ENCODE measurements around the gene MAN2A1. TPM values are rescaled to one million over a fixed set of nuclear protein-coding genes. Genes with fewer than 3 reads are reported as not detected.

Gene MAN2A1
- total RNA-seq (ENCODE audit: unreplicated experiment): 83.6 TPM
- long read RNA-seq, full-length matches to known transcripts: 1 of 5 reads
- long read RNA-seq, partial matches to known transcripts: 3 of 5 reads
- long read RNA-seq, other reads (novel, unspliced or antisense): 1 of 5 reads

DNA sequence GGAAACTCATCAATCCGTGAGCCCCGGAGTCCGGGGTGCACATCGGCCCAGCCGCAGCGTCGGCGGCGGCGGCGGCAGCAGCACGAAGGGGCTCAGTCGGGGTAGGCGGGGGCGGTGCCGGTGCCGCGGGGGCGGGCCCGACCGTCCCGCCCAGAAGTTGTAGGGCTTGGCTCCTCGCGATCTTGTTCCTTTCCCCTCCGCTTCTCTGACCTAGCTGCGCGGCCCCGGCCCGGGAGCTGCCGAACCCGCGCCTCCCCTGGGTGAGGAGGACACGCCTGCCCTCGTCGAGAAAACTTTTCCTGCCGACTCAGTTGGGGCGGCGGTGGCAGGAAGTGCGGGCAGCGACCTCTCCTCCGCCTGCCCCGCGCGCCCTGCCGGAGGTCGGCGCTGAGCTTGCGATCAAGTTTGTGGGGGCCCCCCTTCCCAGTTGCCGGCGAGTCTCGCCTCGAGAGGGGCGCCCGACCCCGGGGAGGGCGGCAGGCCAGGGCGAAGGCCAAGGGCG, at the start of gene MAN2A1:
TSS of gene MAN2A1 (plus strand) at position 188 of the 502 bp plus-strand sequence. CDS start 491 bp downstream, outside the sequence.
- Mint-ChIP-seq H3K36me3 (ENCODE audit: low read depth, unreplicated experiment) (no peaks in the 10 kb centered on the region), H3K9me3 (ENCODE audit: unreplicated experiment) (no peaks in the 10 kb centered on the region), H3K4me3 (ENCODE audit: unreplicated experiment) (peak within 1 kb of the TSS; percentile 95), H3K4me1 (ENCODE audit: unreplicated experiment) (peaks cover 39% of the 10 kb centered on the region), H3K27me3 (ENCODE audit: unreplicated experiment) (peaks cover 11% of the 10 kb centered on the region), H3K27ac (ENCODE audit: unreplicated experiment) (peak within 1 kb of the TSS; percentile 98)
- DNase-seq (ENCODE audit: low spot score): peak; percentile 78
- TF ChIP-seq, protein P1, sequence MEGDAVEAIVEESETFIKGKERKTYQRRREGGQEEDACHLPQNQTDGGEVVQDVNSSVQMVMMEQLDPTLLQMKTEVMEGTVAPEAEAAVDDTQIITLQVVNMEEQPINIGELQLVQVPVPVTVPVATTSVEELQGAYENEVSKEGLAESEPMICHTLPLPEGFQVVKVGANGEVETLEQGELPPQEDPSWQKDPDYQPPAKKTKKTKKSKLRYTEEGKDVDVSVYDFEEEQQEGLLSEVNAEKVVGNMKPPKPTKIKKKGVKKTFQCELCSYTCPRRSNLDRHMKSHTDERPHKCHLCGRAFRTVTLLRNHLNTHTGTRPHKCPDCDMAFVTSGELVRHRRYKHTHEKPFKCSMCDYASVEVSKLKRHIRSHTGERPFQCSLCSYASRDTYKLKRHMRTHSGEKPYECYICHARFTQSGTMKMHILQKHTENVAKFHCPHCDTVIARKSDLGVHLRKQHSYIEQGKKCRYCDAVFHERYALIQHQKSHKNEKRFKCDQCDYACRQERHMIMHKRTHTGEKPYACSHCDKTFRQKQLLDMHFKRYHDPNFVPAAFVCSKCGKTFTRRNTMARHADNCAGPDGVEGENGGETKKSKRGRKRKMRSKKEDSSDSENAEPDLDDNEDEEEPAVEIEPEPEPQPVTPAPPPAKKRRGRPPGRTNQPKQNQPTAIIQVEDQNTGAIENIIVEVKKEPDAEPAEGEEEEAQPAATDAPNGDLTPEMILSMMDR (IDR thresholded peaks at IDR 0.05; ENCODE audit: unreplicated experiment): no peak

DNA sequence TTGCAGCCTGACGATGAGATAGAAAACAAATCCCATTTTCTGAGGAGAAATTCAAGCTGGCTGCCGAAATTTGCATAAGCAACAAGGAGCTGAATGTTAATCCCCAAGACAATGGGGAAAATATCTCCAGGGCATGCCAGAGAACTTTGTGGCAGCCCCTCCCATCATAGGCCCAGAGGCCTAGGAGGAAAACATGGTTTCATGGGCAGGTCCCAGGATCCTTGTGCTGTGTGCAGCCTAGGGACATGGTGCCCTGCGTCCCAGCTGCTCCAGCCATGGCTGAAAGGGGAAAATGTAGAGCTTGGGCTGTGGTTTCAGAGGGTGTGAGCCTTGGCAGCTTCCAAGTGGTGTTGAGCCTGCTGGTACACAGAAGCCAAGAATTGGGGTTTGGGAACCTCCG, 48.8 kb upstream of the MAN2A1 start:
- no peaks in the 10 kb centered on the region for H3K36me3 Mint-ChIP-seq (ENCODE audit: low read depth, unreplicated experiment)
- TF ChIP-seq, protein P1 (IDR thresholded peaks at IDR 0.05; ENCODE audit: unreplicated experiment): no peak
- no peaks in the 10 kb centered on the region for H3K27me3 Mint-ChIP-seq (ENCODE audit: unreplicated experiment)
- DNase-seq (ENCODE audit: low spot score): no peak
- H3K4me1 Mint-ChIP-seq (ENCODE audit: unreplicated experiment): peaks cover 4% of the 10 kb centered on the region
- no peak overlapping the region for H3K27ac Mint-ChIP-seq (ENCODE audit: unreplicated experiment)
- H3K9me3 Mint-ChIP-seq (ENCODE audit: unreplicated experiment): peaks cover 6% of the 10 kb centered on the region
- no peak overlapping the region for H3K4me3 Mint-ChIP-seq (ENCODE audit: unreplicated experiment)

DNA sequence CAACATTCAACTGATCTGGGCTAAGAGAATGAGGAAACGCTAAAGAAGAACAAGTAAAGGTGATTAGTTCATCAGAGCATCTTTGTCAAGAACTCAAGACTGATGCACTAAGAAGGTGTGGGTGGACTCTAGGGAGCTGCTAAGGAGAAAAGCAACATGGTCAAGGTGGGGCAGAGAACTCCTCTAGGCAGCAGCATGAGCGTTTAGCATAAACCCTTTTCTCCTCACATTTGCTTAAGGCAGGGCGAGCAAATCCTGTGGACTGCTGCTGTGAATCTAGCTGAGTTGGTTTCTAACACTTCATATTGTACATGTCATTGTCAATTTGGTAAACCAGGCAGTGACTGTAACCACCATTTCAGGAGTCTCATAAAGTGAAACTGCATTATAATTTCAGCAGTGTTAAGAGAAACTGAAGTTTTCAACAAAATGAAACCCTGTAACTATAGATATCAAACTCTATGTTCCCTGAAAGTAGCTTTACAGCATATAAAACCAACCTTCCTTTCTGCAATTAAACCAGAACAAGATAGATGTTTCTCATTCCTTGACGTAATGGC, 45.9 kb upstream of the MAN2A1 start:
- Mint-ChIP-seq H3K4me3 (ENCODE audit: unreplicated experiment) (no peak overlapping the region), H3K4me1 (ENCODE audit: unreplicated experiment) (peaks cover 5% of the 10 kb centered on the region), H3K27ac (ENCODE audit: unreplicated experiment) (no peak overlapping the region), H3K36me3 (ENCODE audit: low read depth, unreplicated experiment) (no peaks in the 10 kb centered on the region), H3K9me3 (ENCODE audit: unreplicated experiment) (peaks cover 6% of the 10 kb centered on the region), H3K27me3 (ENCODE audit: unreplicated experiment) (no peaks in the 10 kb centered on the region)
- TF ChIP-seq, protein P1 (IDR thresholded peaks at IDR 0.05; ENCODE audit: unreplicated experiment): no peak
- DNase-seq (ENCODE audit: low spot score): no peak

DNA sequence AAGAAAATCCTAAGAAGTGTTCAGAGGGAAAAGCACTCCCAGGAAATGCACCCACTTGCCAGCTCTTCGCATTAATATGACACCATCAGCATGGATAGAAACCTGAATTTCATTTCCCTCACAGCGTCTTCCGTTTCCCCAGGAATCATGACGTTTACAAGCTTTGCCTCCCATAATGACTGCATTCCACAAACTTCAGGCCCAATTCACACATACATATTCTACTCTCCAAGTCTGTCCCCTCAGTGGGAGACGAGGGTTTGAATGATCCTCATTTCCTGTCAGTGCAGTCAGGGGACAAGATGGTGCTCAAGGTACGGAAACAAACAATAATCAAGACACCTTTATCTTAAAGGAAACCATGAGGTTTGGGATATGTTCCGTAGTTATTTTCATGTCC, 44.9 kb upstream of the MAN2A1 start:
- TF ChIP-seq, protein P1 (IDR thresholded peaks at IDR 0.05; ENCODE audit: unreplicated experiment): no peak
- DNase-seq (ENCODE audit: low spot score): no peak
- Mint-ChIP-seq H3K27me3 (ENCODE audit: unreplicated experiment) (no peaks in the 10 kb centered on the region), H3K4me3 (ENCODE audit: unreplicated experiment) (no peak overlapping the region), H3K9me3 (ENCODE audit: unreplicated experiment) (peaks cover 6% of the 10 kb centered on the region), H3K36me3 (ENCODE audit: low read depth, unreplicated experiment) (no peaks in the 10 kb centered on the region), H3K4me1 (ENCODE audit: unreplicated experiment) (peaks cover 11% of the 10 kb centered on the region), H3K27ac (ENCODE audit: unreplicated experiment) (no peak overlapping the region)

DNA sequence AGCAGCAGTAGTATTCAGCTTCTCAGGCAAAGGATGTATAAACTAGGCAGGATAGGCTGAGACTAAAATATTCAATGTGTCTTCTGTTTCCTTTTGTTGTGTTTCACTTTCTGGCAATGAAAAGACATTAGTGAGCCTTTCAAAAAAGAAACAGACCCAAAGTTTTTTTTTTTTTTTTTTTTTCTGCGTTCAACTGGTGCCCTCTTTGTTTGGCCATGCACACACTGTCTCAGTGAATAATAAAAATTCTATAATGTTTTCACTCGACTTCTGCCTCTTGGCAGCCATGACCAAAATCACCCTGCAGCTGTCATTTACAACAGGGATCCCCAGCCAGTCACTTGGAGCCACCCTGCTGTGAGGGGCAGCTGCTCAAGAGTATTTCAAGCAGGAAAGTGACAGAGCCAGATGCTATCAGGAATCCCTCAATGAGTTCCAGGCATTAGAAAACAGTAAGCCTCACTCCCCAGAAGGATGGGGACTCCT, 44.0 kb upstream of the MAN2A1 start:
- no peak overlapping the region for H3K27ac Mint-ChIP-seq (ENCODE audit: unreplicated experiment)
- no peak for DNase-seq (ENCODE audit: low spot score)
- no peaks in the 10 kb centered on the region for H3K27me3 Mint-ChIP-seq (ENCODE audit: unreplicated experiment)
- H3K9me3 Mint-ChIP-seq (ENCODE audit: unreplicated experiment): no peaks in the 10 kb centered on the region
- peaks cover 15% of the 10 kb centered on the region for H3K4me1 Mint-ChIP-seq (ENCODE audit: unreplicated experiment)
- H3K4me3 Mint-ChIP-seq (ENCODE audit: unreplicated experiment): no peak overlapping the region
- TF ChIP-seq, protein P1 (IDR thresholded peaks at IDR 0.05; ENCODE audit: unreplicated experiment): no peak
- no peaks in the 10 kb centered on the region for H3K36me3 Mint-ChIP-seq (ENCODE audit: low read depth, unreplicated experiment)
